Transverse colon (tissue), 4 donors: ENCODE results near the gene NEURL1.

Source experiments
- EP300 ChIP-seq: sonication (generic); formaldehyde crosslinking; IDR thresholded peaks from one replicate; pipeline ENCODE4 v1.6.1; 2017; ENCODE audit warnings: antibody characterized with exemption, low read depth
- POLR2A ChIP-seq: fragments of 450-650 bp; IDR thresholded peaks from one replicate; pipeline ENCODE4 v1.6.1; 2016; ENCODE audit warnings: antibody characterized with exemption, mild to moderate bottlenecking, moderate library complexity
- POLR2AphosphoS5 ChIP-seq, 3 donors: sonication (generic); formaldehyde crosslinking; IDR thresholded peaks; one replicate each; pipeline ENCODE4 v1.6.1; 2016; ENCODE audit warnings: antibody characterized with exemption in 3 of 3
- TF ChIP-seq, protein P1 (sequence below), 5 experiments: fragments of 200-600 bp in 3 of 5; fragments of 450-650 bp in 2 of 5; sonication (generic) in 3 of 5; IDR thresholded peaks; 1 replicate in 2 of 5; 2 replicates in 3 of 5; pipeline ENCODE4 v1.5.1; 2016 to 2017; ENCODE audit warnings: antibody characterized with exemption in 5 of 5, inconsistent platforms in 3 of 5, mild to moderate bottlenecking in 2 of 5, moderate library complexity in 1 of 5

DNA sequence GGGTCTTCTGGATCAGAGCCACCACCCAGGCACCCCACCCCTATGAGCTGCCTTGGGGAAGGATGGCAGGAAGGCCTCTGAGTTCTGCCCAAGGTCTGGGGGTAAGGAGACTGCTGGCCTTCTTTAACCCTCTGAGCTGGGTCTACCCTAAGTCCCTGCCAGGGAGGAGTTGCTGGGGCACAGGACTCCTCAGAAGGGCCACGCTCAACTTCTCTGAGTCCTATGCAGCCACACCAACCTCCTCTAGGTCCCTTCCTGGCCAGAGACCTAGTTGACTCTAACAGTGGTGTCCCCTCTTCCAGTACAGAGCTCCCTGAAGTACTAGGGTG lies 2.6 kb upstream of the NEURL1 start:
- TF ChIP-seq POLR2A, result no peak
- TF ChIP-seq, protein P1, sequence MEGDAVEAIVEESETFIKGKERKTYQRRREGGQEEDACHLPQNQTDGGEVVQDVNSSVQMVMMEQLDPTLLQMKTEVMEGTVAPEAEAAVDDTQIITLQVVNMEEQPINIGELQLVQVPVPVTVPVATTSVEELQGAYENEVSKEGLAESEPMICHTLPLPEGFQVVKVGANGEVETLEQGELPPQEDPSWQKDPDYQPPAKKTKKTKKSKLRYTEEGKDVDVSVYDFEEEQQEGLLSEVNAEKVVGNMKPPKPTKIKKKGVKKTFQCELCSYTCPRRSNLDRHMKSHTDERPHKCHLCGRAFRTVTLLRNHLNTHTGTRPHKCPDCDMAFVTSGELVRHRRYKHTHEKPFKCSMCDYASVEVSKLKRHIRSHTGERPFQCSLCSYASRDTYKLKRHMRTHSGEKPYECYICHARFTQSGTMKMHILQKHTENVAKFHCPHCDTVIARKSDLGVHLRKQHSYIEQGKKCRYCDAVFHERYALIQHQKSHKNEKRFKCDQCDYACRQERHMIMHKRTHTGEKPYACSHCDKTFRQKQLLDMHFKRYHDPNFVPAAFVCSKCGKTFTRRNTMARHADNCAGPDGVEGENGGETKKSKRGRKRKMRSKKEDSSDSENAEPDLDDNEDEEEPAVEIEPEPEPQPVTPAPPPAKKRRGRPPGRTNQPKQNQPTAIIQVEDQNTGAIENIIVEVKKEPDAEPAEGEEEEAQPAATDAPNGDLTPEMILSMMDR (IDR thresholded peaks at IDR 0.05), result no peak
- TF ChIP-seq EP300, result no peak
- no peak for TF ChIP-seq POLR2AphosphoS5 (IDR thresholded peaks at IDR 0.05)
